ENCODE data around the gene P3H4.

DNA sequence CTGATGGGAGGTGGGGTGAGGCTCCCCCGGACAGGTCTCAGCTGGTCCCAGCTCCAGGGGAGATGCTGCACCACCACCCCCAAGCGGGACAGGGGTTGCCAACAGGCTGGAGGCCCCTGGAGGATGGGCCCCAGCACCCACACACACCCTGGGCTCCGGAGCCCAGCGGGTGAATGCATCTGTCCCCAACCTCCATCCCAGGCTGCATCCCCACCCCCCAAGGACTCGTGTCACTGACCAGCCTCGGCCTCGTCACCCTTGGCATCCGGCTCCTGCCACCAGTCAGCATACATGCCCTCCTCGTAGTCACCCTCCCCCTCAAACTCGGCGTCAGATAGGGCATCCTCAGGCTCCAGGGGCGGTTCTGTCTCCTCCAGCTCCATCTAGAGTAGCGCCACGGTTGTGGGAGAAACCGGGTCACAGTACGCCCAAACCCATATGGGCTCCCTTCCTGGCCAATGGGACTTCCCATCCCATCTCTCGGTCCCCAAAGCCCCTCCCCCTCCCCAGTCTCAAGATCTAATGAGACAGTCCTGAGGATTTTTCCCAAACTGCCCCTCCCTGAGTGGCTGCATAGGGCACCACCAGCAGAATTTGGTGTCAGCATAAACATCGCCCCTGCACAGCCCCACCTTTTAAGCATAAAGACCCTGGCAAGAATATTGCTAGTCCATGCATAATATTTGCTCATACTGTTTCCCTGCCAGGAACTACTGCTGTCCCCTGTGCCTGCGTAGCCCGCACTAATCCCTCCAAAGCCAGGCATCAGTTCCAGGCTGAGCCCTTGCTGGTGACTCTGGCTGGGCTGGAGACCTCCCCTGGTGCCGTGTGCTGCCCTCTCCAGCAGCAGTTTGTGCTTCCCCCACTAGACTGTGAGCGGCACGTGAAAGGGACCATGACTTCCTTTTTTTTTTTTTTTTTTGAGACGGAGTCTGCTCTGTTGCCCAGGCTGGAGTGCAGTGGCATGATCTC is 8.4 kb downstream of the P3H4 start:
- TF ChIP-seq CTCF (IDR thresholded peaks at IDR 0.05) (no peak), REST (IDR thresholded peaks at IDR 0.05; ENCODE audit: insufficient read depth in 1 of 2, low read depth in 2 of 2, low read length in 1 of 2) (no peak), POLR2AphosphoS5 (IDR thresholded peaks at IDR 0.05; ENCODE audit: low read depth, low read length) (no peak)
